ENCODE measurements around the gene NOL12.
"Not testable (repeated sequence)": the region's sequence is repeated elsewhere in the genome, so short reads cannot be mapped to it uniquely, and the experiment has no call there.

The NOL12 gene

DNA sequence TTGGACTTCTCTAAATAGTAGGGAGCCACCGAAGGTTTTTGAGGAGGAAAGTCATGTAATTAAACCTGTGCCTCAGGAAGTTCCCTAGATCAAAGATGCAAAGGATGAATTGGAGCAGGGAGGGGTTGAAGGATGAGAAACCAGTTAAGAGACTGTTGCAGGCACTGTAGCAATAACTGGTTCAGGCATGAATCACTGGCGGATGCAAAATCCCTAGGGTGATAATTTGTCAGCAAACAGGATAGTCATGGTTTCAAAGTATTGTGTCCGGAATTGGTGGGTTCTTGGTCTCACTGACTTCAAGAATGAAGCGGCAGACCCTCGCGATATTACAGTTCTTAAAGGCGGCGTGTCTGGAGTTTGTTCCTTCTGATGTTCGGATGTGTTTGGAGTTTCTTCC is 30.6 kb downstream of the NOL12 start:
- no peak for DNase-seq

DNA sequence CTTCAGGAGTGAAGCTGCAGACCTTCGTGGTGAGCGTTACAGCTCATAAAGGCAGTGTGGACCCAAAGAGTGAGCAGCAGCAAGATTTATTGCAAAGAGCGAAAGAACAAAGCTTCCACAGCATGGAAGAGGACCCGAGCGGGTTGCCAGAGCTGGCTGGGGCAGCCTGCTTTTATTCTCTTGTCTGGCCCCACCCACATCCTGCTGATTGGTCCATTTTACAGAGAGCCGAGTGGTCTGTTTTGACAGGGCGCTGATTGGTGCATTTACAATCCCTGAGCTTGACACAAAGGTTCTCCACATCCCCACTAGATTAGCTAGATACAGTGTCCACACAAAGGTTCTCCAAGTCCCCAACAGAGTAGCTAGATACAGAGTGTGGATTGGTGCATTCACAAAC is 31.1 kb downstream of the NOL12 start:
- DNase-seq = not testable (repeated sequence)

DNA sequence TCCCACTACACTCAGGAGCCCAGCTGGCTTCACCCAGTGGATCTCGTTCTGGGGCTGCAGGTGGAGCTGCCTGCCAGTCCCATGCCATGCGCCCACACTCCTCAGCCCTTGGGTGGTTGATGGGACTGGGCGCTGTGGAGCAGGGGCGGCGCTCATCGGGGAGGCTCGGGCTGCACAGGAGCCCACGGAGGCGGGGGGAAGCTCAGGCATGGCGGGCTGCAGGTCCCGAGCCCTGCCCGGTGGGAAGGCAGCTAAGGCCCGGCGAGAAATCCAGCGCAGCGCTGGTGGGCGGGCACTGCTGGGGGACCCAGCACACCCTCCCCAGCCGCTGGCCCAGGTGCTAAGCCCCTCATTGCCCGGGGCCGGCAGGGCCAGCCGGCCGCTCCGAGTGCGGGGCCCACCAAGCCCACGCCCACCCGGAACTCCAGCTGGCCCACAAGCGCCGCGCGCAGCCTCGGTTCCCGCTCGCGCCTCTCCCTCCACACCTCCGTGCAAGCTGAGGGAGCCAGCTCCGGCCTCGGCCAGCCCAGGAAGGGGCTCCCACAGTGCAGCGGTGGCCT is 31.7 kb downstream of the NOL12 start:
- DNase-seq = not testable (repeated sequence)

DNA sequence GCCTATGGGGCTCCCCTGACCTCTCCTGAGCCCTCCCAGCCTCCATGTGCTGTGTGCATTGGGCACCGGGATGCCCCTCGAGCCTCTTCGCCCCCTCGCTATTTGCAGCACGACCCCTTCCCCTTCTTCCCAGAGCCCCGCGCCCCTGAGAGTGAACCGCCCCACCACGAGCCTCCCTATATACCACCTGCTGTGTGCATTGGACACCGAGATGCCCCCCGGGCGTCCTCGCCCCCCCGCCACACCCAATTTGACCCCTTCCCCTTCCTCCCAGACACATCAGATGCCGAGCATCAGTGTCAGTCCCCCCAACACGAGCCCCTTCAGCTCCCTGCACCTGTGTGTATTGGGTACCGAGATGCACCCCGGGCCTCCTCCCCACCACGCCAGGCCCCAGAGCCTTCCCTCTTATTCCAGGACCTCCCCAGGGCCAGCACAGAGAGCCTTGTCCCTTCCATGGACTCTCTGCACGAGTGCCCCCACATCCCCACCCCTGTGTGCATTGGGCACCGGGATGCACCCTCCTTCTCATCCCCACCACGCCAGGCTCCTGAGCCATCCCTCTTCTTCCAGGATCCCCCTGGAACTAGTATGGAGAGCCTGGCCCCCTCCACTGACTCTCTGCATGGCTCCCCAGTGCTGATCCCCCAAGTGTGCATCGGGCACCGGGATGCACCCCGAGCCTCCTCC is 39.6 kb downstream of the NOL12 start:
- DNase-seq = no peak

DNA sequence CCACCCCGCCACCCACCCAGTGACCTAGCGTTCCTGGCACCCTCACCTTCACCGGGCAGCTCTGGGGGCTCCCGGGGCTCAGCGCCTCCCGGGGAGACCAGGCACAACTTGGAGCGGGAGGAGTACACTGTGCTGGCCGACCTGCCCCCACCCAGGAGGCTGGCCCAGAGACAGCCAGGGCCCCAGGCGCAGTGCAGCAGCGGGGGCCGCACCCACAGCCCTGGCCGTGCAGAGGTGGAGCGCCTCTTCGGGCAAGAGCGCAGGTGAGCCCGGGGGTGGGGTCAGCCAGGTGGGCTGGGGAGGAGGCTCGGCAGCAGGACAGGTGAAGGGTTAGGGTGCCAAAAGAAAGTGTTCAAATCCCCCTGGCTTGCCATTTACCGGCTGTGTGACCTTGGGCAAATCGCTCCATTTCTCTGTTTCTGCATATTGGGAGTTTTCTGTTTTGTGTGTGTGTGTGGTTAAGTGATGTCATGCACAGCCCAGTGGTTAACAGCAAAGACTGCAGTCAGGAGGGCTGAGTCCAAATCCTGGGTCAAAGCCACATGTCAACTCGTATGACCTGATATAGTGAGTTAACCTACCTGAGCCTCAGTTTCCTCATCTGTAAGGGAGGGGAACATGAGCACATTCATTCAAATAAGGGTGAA is 40.2 kb downstream of the NOL12 start:
- no peak for DNase-seq

DNA sequence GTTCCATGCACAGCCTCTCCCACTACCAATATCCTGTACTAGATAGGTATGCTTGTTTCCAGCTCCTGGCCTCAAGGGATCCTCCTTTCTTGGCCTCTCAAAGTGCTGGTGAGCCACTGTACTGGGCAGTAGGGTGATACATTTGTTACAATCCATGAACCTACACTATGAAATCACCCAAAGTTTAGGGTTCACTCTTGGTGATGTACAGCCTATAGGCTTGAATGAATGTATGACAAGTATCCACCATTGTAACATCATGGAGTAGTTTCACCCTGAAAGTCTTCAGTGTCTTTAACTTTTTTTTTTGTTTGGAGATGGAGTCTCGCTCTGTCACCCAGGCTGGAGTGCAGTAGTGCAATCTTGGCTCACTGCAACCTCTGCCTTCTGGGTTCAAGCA is 42.5 kb downstream of the NOL12 start:
- no peak for DNase-seq

DNA sequence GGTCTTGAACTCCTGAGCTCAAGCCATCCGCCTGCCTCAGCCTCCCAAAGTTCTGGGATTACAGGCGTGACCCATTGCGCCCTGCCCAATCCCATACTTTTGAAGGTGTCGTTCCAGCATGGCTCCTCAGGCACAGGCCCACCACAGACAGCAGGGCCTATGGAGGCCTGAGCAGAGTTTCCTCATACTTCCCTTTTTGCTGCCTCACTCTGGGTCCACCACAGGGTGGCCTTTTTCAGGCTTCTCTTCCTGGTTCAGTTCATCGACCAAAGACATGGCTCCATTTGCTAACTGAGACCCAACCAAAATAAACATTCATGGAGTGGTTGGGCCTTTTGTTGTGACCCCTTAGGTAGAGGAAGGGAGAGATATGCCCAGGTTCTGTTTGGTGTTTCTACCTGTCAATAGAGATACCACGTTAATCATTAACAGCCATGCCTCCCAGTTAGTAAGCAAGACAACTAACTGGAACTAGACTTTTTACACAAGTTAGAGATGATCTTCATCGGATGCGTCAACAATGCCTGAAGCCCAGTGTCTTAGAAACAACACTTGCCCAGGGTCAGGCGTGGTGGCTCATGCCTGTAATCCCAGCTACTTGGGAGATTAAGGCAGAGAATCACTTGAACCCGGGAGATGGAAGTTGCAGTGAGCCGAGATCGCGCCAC is 45.8 kb downstream of the NOL12 start:
- DNase-seq = no peak

DNA sequence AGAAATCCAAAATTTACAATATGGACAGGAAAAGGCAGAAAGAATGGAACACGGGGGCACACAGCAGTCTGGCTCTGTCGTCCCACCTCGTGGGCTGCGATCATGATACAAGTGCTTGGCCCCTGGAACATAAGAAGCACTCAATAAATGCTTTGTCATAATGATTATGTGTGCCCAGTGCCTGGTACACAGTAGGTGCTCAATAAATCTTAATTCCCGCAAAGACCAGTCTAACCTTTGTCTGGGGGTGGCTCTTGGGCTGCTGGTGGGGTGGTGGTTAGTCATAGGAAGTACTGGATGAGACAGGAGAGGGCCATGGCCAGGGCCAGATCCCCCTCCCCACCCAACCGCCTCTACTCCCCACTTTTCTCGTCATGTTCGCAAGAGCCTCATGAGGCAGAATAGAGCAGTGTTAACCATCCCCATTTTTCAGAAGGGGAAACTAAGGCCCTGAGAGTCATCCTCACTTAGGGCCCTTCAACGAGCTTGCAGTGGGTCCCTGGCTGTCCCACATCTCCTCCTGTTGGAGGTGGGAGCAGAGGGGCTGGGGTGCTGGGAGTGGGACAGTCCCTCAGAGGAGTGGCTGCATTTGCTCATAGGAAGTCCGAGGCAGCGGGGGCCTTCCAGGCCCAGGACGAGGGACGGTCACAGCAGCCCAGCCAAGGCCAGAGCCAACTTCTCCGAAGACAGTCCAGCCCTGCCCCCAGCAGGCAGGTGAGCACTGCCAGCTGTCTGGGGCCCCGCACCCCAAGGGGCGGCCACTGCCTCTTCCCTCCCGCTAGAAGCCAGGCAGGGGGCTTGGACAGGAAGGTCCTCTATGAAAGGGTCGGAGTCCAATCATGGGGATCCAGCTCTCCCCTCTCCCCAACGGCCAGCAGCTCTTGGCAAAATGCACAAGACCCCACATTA is 46.8 kb downstream of the NOL12 start:
- DNase-seq = no peak

DNA sequence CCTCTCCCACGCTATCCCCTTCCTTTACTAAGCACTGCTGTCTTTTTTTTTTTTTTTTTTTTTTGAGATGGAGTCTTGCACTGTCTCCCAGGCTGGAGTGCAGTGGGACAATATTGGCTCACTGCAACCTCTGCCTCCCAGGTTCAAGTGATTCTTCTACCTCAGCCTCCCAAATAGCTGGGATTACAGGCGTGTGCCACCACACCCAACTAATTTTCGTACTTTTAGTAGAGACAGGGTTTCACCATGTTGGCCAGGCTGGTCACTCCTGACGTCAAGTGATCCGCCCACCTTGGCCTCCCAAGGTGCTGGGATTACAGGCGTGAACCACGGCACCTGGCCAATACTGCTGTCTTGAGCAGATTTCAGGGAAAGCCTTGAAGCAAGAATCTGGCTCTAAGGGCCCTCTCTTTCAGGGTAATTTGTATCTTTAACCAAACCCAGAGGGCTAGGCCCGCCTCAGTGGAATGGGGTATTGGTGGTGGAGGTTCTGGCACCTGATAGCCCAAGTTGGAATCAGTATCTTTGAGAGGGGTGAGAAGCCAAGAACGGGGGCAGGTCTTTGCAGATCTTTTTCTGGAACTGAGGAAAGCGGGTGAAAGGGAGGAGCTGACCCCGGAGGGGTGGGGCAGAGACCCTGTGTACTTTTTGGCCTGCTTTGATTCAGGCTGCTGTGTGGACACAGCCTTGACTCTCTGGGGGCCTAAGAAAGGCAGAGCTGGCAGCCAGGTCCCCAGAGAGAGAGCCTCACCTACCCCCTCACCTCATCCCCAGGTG is 47.7 kb downstream of the NOL12 start:
- no peak for DNase-seq

DNA sequence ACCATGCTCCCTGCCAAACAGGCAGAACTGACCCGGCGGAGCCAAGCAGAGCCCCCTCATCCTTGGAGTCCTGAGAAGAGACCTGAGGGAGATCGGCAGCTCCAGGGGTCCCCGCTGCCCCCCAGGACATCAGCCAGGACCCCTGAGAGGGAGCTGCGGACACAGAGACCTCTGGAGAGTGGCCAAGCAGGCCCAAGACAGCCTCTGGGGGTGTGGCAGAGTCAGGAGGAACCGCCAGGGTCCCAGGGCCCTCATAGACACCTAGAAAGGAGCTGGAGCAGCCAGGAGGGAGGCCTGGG is 48.2 kb downstream of the NOL12 start:
- no peak for DNase-seq

DNA sequence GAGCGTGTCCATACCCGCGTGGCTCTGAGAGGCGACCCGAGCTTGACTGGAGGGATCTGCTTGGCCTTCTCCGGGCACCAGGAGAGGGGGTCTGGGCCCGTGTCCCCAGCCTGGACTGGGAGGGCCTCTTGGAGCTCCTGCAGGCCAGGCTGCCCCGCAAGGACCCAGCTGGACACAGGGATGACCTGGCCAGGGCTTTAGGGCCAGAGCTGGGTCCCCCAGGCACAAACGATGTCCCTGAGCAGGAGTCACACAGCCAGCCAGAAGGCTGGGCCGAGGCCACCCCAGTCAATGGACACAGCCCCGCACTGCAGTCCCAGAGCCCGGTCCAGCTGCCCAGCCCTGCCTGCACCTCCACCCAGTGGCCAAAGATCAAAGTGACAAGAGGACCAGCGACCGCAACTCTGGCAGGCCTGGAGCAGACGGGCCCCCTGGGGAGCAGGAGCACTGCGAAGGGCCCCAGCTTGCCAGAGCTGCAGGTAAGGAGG is 48.9 kb downstream of the NOL12 start:
- no peak for DNase-seq

DNA sequence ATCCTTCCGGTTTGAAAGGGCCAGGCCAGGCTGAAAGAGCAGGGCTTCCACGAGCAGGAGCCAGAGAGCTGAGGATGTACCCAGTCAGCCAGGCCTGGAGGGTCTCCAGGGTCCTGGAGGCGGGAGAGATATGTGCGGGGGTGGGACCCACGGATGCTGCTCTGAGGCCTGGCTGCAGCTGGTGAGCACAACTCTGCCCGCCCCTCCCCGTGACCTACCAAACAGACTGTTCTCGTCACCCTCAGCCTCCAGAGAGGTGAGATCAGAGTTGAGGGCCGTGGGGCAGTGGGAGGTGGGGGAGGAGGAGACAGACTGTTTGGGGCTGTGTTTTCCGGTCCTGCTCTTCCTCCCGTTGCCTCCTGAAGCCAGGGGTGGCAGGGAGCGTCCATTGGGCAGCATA is 52.9 kb downstream of the NOL12 start:
- DNase-seq = no peak

DNA sequence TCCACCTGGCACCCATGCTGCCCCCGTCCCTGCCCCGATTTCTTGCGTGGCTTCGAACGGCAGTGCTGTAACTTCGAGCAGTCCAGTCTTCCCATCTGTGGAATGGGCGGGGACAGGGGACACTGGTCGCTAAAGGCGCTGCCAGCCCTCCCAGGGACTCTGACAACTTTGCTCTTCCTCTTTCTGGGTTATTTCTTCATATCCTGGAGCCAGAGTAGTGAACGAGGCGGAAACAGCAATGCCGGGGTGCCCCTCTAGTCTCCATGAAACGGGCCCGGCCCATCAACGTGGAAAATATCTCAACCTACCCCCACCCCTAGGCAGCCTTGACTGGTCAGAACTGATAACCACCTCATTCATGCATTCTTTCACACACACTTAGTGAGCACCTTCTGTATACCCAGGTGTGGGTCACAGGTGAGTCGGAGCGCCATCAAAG is 53.5 kb downstream of the NOL12 start:
- DNase-seq = no peak

DNA sequence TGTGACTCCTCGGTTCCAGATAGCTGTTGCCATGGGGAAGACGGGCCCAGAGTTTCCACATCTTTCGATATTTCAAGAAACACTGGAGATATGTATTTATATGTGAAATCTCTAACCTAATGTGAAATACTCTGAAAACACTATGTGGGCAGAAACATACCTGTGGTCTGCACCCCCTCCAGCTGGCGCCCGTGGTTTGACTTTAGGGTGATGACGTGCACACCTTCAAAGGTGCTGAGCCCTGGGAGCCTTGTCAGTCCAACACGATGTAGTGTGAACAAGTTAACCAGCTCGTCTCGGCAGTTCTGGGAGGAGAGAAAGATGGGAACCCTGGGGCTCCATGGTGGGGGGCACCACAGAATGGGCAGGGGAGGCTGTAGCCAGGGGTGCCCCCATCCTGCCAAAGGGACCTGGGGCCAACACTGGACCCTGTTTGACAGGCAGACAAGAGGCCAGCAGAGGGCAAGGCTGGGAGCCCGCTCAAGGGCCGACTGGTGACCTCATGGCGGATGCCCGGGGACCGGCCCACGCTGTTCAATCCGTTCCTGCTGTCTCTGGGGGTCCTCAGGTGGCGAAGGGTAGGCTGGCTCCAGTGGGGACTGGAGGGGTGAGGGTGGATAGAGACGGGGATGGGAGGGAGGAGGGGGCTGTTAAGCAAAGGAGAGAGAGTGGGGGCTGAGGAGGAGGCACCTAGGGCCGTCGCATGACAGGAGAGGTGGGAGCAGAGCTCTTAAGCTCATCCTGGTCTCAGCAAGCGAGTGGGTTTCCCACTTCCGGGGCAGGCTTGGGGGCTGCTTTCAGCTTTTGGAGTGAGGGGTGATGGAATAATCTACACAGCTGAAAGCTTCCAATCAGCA is 54.5 kb downstream of the NOL12 start:
- no peak for DNase-seq

DNA sequence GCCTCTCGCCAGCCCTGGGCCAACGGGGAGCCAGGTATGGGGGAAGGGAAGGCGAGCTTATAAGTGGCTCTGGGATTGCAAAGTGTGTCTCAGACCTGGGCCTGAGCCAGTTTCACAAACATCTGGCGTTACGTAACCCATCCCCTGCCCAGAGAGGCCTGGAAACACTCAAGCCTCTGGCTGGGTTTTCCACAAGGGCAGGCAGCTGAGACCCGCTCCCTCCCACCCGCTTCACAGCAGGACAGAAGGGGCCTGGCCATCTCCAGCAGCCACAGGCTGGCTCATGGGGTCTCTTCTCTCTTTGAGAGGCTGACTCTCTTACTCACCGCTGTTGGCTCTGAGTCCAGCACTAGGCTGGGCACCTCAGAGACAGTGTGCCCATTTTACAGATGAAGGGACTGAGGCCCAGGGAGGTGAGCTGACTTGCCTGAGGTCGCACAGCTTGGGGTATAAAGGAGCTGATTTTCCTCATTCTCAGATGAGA is 55.2 kb downstream of the NOL12 start:
- no peak for DNase-seq

DNA sequence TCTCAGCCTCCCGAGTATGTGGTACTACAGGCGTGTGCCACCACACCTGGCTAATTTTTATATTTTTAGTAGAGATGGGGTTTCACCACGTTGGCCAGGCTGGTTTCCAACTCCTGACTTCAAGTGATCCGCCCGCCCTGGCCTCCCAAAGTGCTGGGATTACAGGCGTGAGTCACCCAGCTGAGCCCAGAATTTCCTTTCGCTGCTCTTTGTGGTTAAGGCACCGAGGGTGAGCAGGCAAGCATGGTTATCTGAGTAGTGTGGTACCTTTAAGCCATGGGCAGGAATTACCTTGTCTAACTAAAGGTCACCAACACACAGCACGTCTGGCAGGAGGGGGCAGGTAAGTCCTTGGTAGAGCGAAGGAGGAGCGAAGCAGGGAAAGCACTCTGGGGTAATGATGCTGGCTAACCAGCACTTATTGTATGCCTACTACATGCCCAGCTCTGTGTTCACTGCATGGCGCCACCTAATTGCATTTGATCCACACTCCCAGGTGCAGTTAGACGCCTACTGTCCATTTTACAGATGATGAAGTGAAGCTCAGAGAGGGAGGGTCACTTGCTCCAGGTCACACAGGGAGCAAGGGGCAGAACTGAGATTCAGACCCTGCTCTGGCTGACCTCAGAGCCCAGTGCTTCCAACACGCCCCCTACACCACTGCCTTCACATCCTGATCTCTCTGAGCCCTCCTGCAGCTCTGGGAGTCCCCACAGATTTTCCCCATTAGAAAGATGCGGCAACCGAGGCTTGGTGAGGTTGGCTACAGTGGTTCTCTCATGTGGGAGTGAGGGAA is 56.4 kb downstream of the NOL12 start:
- no peak for DNase-seq

All from COR-L47 (cell line).